Measurements from ENCODE around the gene ZGLP1.

ZGLP1 gene

GRCh38 chr19:10289167-10289835, 20.3 kb downstream of the ZGLP1 start:
- no peaks in the 10 kb centered on the region for H3K9me2 ChIP-seq (replicated peaks; ENCODE audit: low read depth, low read length)
- no peaks in the 10 kb centered on the region for H3F3A ChIP-seq (ENCODE audit: low read depth)
- no peaks in the 10 kb centered on the region for H3K79me2 ChIP-seq (ENCODE audit: insufficient read depth, low read length)
- H4K20me1 ChIP-seq (ENCODE audit: insufficient read depth, low read length, poor library complexity, severe bottlenecking): no peaks in the 10 kb centered on the region
- no peaks in the 10 kb centered on the region for H3K27me3 ChIP-seq (ENCODE audit: insufficient read depth, low read length, poor library complexity, severe bottlenecking)
- TF ChIP-seq EZH2phosphoT487 (IDR thresholded peaks at IDR 0.05; ENCODE audit: borderline replicate concordance): no peak
- TF ChIP-seq, protein P1, sequence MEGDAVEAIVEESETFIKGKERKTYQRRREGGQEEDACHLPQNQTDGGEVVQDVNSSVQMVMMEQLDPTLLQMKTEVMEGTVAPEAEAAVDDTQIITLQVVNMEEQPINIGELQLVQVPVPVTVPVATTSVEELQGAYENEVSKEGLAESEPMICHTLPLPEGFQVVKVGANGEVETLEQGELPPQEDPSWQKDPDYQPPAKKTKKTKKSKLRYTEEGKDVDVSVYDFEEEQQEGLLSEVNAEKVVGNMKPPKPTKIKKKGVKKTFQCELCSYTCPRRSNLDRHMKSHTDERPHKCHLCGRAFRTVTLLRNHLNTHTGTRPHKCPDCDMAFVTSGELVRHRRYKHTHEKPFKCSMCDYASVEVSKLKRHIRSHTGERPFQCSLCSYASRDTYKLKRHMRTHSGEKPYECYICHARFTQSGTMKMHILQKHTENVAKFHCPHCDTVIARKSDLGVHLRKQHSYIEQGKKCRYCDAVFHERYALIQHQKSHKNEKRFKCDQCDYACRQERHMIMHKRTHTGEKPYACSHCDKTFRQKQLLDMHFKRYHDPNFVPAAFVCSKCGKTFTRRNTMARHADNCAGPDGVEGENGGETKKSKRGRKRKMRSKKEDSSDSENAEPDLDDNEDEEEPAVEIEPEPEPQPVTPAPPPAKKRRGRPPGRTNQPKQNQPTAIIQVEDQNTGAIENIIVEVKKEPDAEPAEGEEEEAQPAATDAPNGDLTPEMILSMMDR (conservative IDR thresholded peaks at IDR 0.05; ENCODE audit: low read length): no peak
- H3K4me2 ChIP-seq (ENCODE audit: low read depth, low read length, poor library complexity, severe bottlenecking): peak overlapping the region; percentile 83
- H2AFZ ChIP-seq (ENCODE audit: low read length): peak overlapping the region; percentile 86
- H3K9me3 ChIP-seq (ENCODE audit: insufficient read depth, low read depth, low read length): no peaks in the 10 kb centered on the region
- H3K9ac ChIP-seq (ENCODE audit: low read depth, low read length, poor library complexity, severe bottlenecking): peak overlapping the region; percentile 54
- peaks cover 14% of the 10 kb centered on the region; the same call in 1 of the 2 replicates for H3K36me3 ChIP-seq (ENCODE audit: insufficient read depth, low read length)
- H3K4me1 ChIP-seq (ENCODE audit: insufficient read depth, low read length, poor library complexity, severe bottlenecking): peaks cover 29% of the 10 kb centered on the region
- peak overlapping the region; percentile 74 for H3K4me3 ChIP-seq (ENCODE audit: low read length, poor library complexity, severe bottlenecking)

GRCh38 chr19:10288662-10289166, 20.9 kb downstream of the ZGLP1 start:
- Histone ChIP-seq H3K4me2 (ENCODE audit: low read depth, low read length, poor library complexity, severe bottlenecking) (peak overlapping the region; percentile 83), H3F3A (ENCODE audit: low read depth) (no peaks in the 10 kb centered on the region), H2AFZ (ENCODE audit: low read length) (peak overlapping the region; percentile 86), H4K20me1 (ENCODE audit: insufficient read depth, low read length, poor library complexity, severe bottlenecking) (no peaks in the 10 kb centered on the region), H3K9ac (ENCODE audit: low read depth, low read length, poor library complexity, severe bottlenecking) (peak overlapping the region; percentile 54), H3K9me3 (ENCODE audit: insufficient read depth, low read depth, low read length) (no peaks in the 10 kb centered on the region), H3K9me2 (replicated peaks; ENCODE audit: low read depth, low read length) (no peaks in the 10 kb centered on the region), H3K36me3 (ENCODE audit: insufficient read depth, low read length) (peaks cover 17% of the 10 kb centered on the region; the same call in 1 of the 2 replicates), H3K4me3 (ENCODE audit: low read length, poor library complexity, severe bottlenecking) (peak overlapping the region; percentile 74), H3K27me3 (ENCODE audit: insufficient read depth, low read length, poor library complexity, severe bottlenecking) (no peaks in the 10 kb centered on the region), H3K79me2 (ENCODE audit: insufficient read depth, low read length) (no peaks in the 10 kb centered on the region), H3K4me1 (ENCODE audit: insufficient read depth, low read length, poor library complexity, severe bottlenecking) (peaks cover 29% of the 10 kb centered on the region)
- TF ChIP-seq, protein P1 (conservative IDR thresholded peaks at IDR 0.05; ENCODE audit: low read length): no peak
- no peak for TF ChIP-seq EZH2phosphoT487 (IDR thresholded peaks at IDR 0.05; ENCODE audit: borderline replicate concordance)

DNA sequence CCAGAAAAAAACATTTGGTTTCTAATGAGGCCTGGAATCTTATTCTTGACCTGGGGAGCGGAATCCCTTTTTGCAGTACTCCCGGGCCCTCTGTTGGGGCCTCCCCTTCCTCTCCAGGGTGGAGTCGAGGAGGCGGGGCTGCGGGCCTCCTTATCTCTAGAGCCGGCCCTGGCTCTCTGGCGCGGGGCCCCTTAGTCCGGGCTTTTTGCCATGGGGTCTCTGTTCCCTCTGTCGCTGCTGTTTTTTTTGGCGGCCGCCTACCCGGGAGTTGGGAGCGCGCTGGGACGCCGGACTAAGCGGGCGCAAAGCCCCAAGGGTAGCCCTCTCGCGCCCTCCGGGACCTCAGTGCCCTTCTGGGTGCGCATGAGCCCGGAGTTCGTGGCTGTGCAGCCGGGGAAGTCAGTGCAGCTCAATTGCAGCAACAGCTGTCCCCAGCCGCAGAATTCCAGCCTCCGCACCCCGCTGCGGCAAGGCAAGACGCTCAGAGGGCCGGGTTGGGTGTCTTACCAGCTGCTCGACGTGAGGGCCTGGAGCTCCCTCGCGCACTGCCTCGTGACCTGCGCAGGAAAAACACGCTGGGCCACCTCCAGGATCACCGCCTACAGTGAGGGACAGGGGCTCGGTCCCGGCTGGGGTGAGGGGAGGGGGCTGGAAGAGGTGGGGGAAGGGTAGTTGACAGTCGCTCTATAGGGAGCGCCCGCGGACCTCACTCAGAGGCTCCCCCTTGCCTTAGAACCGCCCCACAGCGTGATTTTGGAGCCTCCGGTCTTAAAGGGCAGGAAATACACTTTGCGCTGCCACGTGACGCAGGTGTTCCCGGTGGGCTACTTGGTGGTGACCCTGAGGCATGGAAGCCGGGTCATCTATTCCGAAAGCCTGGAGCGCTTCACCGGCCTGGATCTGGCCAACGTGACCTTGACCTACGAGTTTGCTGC, 22.5 kb downstream of the ZGLP1 start, which contains the start of gene ICAM4:
Gene ICAM4 (plus strand): TSS at position 153 of the 935 bp plus-strand sequence. CDS start 58 bp downstream, at position 211.
- Histone ChIP-seq H2AFZ (ENCODE audit: low read length) (peak within 1 kb of the TSS; percentile 92), H3K9ac (ENCODE audit: low read depth, low read length, poor library complexity, severe bottlenecking) (peak within 1 kb of the TSS; percentile 59), H3K4me2 (ENCODE audit: low read depth, low read length, poor library complexity, severe bottlenecking) (peak within 1 kb of the TSS; percentile 83), H3K4me1 (ENCODE audit: insufficient read depth, low read length, poor library complexity, severe bottlenecking) (peaks cover 29% of the 10 kb centered on the region), H3K4me3 (ENCODE audit: low read length, poor library complexity, severe bottlenecking) (peak within 1 kb of the TSS; percentile 71), H3K27me3 (ENCODE audit: insufficient read depth, low read length, poor library complexity, severe bottlenecking) (no peaks in the 10 kb centered on the region), H3K9me3 (ENCODE audit: insufficient read depth, low read depth, low read length) (no peaks in the 10 kb centered on the region), H3K79me2 (ENCODE audit: insufficient read depth, low read length) (no peaks in the 10 kb centered on the region), H3K36me3 (ENCODE audit: insufficient read depth, low read length) (peaks cover 17% of the 10 kb centered on the region; the same call in 1 of the 2 replicates), H3F3A (ENCODE audit: low read depth) (no peaks in the 10 kb centered on the region), H3K9me2 (replicated peaks; ENCODE audit: low read depth, low read length) (no peaks in the 10 kb centered on the region), H4K20me1 (ENCODE audit: insufficient read depth, low read length, poor library complexity, severe bottlenecking) (no peaks in the 10 kb centered on the region)
- TF ChIP-seq, protein P1 (conservative IDR thresholded peaks at IDR 0.05; ENCODE audit: low read length): no peak
- TF ChIP-seq EZH2phosphoT487 (IDR thresholded peaks at IDR 0.05; ENCODE audit: borderline replicate concordance): no peak

All from Loucy (cell line).